AG09309 (cell line): ENCODE data around the gene DUS4L.

Experiments used
- DNase-seq: peaks from one replicate; pipeline ENCODE4 v3.0.0-alpha.2; 2010; ENCODE audit warnings: low read depth
- H3K4me3 ChIP-seq: 2 replicates; pipeline ENCODE4 v1.5.1; 2011; ENCODE audit warnings: mild to moderate bottlenecking, low read depth, low read length, moderate library complexity; ENCODE audit not compliant: control insufficient read depth
- TF ChIP-seq, protein P1 (sequence below): IDR thresholded peaks from 2 replicates; pipeline ENCODE4 v1.5.1; 2011; ENCODE audit warnings: mild to moderate bottlenecking, low read depth, low read length, inconsistent platforms; ENCODE audit not compliant: insufficient read depth, control insufficient read depth; ENCODE audit errors: missing control alignments

The DUS4L gene

DNA sequence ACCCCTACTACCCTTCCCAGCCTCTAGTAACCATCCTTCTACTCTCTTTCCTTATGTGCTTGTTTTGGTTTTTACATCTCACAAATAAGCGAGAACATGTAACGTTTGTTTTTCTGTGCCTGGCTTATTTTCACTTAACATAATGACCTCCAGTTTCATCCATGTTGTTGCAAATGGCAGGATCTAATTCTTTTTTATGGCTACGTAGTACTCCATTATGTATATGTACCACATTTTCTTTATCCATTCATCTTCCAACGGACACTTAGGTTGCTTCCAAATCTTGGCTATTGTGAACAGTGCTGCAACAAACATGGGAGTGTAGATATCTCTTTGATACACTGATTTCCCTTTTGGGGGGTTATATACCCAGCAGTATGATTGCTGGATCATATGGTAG lies 63.2 kb downstream of the DUS4L start:
- DNase-seq, result no peak
- TF ChIP-seq, protein P1, sequence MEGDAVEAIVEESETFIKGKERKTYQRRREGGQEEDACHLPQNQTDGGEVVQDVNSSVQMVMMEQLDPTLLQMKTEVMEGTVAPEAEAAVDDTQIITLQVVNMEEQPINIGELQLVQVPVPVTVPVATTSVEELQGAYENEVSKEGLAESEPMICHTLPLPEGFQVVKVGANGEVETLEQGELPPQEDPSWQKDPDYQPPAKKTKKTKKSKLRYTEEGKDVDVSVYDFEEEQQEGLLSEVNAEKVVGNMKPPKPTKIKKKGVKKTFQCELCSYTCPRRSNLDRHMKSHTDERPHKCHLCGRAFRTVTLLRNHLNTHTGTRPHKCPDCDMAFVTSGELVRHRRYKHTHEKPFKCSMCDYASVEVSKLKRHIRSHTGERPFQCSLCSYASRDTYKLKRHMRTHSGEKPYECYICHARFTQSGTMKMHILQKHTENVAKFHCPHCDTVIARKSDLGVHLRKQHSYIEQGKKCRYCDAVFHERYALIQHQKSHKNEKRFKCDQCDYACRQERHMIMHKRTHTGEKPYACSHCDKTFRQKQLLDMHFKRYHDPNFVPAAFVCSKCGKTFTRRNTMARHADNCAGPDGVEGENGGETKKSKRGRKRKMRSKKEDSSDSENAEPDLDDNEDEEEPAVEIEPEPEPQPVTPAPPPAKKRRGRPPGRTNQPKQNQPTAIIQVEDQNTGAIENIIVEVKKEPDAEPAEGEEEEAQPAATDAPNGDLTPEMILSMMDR, result no peak
- no peak overlapping the region for H3K4me3 ChIP-seq
